Upper lobe of left lung (tissue), 4 donors: ENCODE data around the gene TMEM252.

ENCODE experiments used
- CTCF ChIP-seq, 6 experiments: fragments of 450-650 bp in 4 of 6; fragments of 200-600 bp in 2 of 6; sonication (generic) in 2 of 6; IDR thresholded peaks; one replicate each; pipeline ENCODE4 v1.5.1; 2016 to 2019; ENCODE audit warnings: antibody characterized with exemption in 6 of 6
- EP300 ChIP-seq, 4 donors: sonication (generic); formaldehyde crosslinking; IDR thresholded peaks; one replicate each; pipeline ENCODE4 v1.5.1; 2017; ENCODE audit warnings: antibody characterized with exemption in 4 of 4, control low read depth in 2 of 4
- POLR2A ChIP-seq, 4 donors: fragments of 450-650 bp; IDR thresholded peaks; one replicate each; pipeline ENCODE4 v1.5.1; 2016 to 2017; ENCODE audit warnings: antibody characterized with exemption in 4 of 4, mild to moderate bottlenecking in 2 of 4
- POLR2AphosphoS5 ChIP-seq, 2 donors: sonication (generic); formaldehyde crosslinking; IDR thresholded peaks; one replicate each; pipeline ENCODE4 v1.5.1; 2017; ENCODE audit warnings: antibody characterized with exemption in 2 of 2

DNA sequence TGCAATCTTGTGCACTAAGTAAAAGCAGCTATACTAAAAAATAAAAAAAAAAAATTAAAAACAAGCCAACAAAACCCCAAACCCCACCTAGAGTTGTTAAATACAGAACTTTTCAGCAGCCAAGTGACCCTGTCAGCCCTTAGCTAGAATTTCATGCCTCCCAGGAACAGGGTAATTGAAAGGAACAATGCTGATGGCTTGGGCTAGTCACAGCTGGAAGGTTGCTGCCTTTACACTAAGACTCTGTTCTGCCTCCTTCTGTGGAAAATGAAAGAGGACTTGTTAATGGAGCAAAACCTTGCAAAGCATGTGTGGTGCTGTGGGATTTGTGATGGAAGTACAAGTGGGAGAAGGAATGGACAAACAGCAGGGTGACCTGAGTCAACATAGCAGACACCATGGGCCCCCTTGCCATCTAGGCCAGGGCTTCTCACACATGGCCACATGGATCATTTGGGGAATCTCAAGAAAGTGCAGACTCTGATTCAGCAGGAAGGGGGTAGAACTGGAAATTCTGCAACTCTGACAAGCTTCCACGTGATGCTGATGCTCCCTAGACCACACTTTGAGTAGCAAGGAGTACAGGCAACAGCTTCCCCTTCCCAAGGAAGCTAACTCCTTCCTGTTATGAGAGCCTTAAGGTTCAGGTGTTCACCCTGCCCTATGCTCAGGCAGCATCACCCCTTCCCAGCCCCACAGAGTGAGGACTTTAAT, 14.9 kb upstream of the TMEM252 start:
- TF ChIP-seq CTCF (IDR thresholded peaks at IDR 0.05) (no peak), EP300 (IDR thresholded peaks at IDR 0.05) (no peak), POLR2A (IDR thresholded peaks at IDR 0.05) (no peak), POLR2AphosphoS5 (IDR thresholded peaks at IDR 0.05) (no peak)
